Panc1 (cell line): Measurements from ENCODE around the gene CLCN2. TPM values are rescaled to one million over a fixed set of nuclear protein-coding genes. Genes with fewer than 3 reads are reported as not detected.
A peak's percentile ranks its signal among the peaks of the same experiment; 100 is the strongest.

Source experiments
- ATAC-seq: fragments of 200-7000 bp; cut with Tn5 transposase; 2 replicates; pipeline ENCODE4 v1.9.1; 2020; ENCODE audit warnings: mild to moderate bottlenecking, moderate library complexity
- BruUV-seq: library from RNA; stranded (reverse); fragments of 400-500 nt; replicated peaks from 2 replicates; lab custom pipeline; 2021; lab: Mats Ljungman, UMichigan
- CTCF ChIA-PET: fragments of 300-600 bp; sonication (Branson Sonifier 250); formaldehyde crosslinking; loops from one replicate; lab custom pipeline; 2022; ENCODE audit warnings: antibody characterized with exemption; lab: Charles Lee
- POLR2A ChIA-PET: fragments of 300-600 bp; sonication (Branson Sonifier 250); formaldehyde crosslinking; loops from one replicate; lab custom pipeline; 2022; ENCODE audit warnings: antibody characterized with exemption; lab: Charles Lee
- DNase-seq: peaks from one replicate; pipeline ENCODE4 v3.0.0-alpha.2; 2010; ENCODE audit warnings: low read depth, low spot score
- H3K27ac ChIP-seq: 2 replicates; pipeline ENCODE4 v1.5.1; 2011; ENCODE audit warnings: mild to moderate bottlenecking, low read length, inconsistent platforms
- H3K27me3 ChIP-seq: fragments of 200-500 bp; sonication (Bioruptor generic); 2 replicates; pipeline ENCODE4 v1.6.0; 2014; ENCODE audit warnings: low read length, inconsistent platforms; ENCODE audit not compliant: control insufficient read depth, insufficient read depth
- H3K36me3 ChIP-seq: fragments of 200-500 bp; sonication (Bioruptor generic); 2 replicates; pipeline ENCODE4 v1.5.1; 2014; ENCODE audit warnings: inconsistent platforms, mild to moderate bottlenecking, low read length, moderate library complexity; ENCODE audit not compliant: control insufficient read depth, insufficient read depth
- H3K4me1 ChIP-seq: 2 replicates; pipeline ENCODE4 v1.5.1; 2011; ENCODE audit warnings: inconsistent platforms, mild to moderate bottlenecking, low read length, moderate library complexity; ENCODE audit not compliant: control insufficient read depth, insufficient read depth
- H3K4me3 ChIP-seq, 2 experiments: 2 replicates each; pipeline ENCODE4 v1.5.1; 2011 to 2012; ENCODE audit warnings: low read depth in 2 of 2, low read length in 2 of 2, mild to moderate bottlenecking in 2 of 2, inconsistent platforms in 1 of 2, moderate library complexity in 1 of 2
- H3K9me3 ChIP-seq: fragments of 200-500 bp; sonication (Bioruptor generic); 2 replicates; pipeline ENCODE4 v1.5.1; 2014; ENCODE audit warnings: low read depth, mild to moderate bottlenecking, inconsistent platforms, low read length, moderate library complexity; ENCODE audit not compliant: control insufficient read depth, insufficient read depth
- CTCF ChIP-seq: fragments of 450-650 bp; IDR thresholded peaks from 2 replicates; pipeline ENCODE4 v1.5.1; 2017; ENCODE audit warnings: mild to moderate bottlenecking
- POLR2AphosphoS5 ChIP-seq: IDR thresholded peaks from 2 replicates; pipeline ENCODE4 v1.6.1; 2012; ENCODE audit warnings: mild to moderate bottlenecking, low read depth, low read length, moderate library complexity
- REST ChIP-seq, 2 experiments: IDR thresholded peaks; 2 replicates each; pipeline ENCODE4 v1.6.1; 2011 to 2012; ENCODE audit warnings: low read depth in 2 of 2, control low read depth in 1 of 2, low read length in 1 of 2, mild to moderate bottlenecking in 1 of 2, moderate library complexity in 1 of 2; ENCODE audit not compliant: insufficient read depth in 1 of 2
- SIN3A ChIP-seq: IDR thresholded peaks from 2 replicates; pipeline ENCODE4 v1.6.1; 2012; ENCODE audit warnings: low read depth, mild to moderate bottlenecking, low read length, moderate library complexity, borderline replicate concordance; ENCODE audit not compliant: insufficient read depth
- TCF7L2 ChIP-seq: IDR thresholded peaks from 2 replicates; pipeline ENCODE4 v1.6.1; 2011; ENCODE audit warnings: mild to moderate bottlenecking, low read depth, low read length, inconsistent platforms
- in situ Hi-C: cut with HindIII; loops from 2 replicates; pipeline ENCODE4 v1.10.0; 2016; ENCODE audit warnings: low sequenced_read_pairs, low pct_unique_long_range_greater_than_20kb
- intact Hi-C: fragments of 100-400 bp; cut with micrococcal nuclease; formaldehyde crosslinking; loops from one replicate; pipeline ENCODE4 v1.10.0; 2022; ENCODE audit not compliant: unreplicated experiment
- total RNA-seq: library from RNA; stranded (reverse); gene quantifications from one replicate; pipeline ENCODE4 v1.2.1, GENCODE V29; 2021; ENCODE audit not compliant: unreplicated experiment

The CLCN2 gene
- total RNA-seq, 1 experiment from 2014 or later: 22.5 TPM

- BruUV-seq: no TSS peak
Measured at GRCh38 chr3:184360929-184361531, 375 bp downstream of the CLCN2 start.

More at GRCh38 chr3:184360929-184361531, 375 bp downstream of the CLCN2 start:
- TF ChIP-seq CTCF (no peak), POLR2AphosphoS5 (no peak), SIN3A (no peak), TCF7L2 (no peak), REST (IDR thresholded peaks at IDR 0.05; ENCODE audit: insufficient read depth in 1 of 2, low read depth in 2 of 2, low read length in 1 of 2) (no peak)
- H3K4me3 ChIP-seq: peak overlapping the region; percentile 86 to 98
- no peaks in the 10 kb centered on the region for H3K27me3 ChIP-seq
- peaks cover 5% of the 10 kb centered on the region for H3K36me3 ChIP-seq
- POLR2A ChIA-PET: no interaction called here
- peak overlapping the region; percentile 85 for H3K27ac ChIP-seq
- no peaks in the 10 kb centered on the region for H3K9me3 ChIP-seq
- H3K4me1 ChIP-seq: peaks cover 13% of the 10 kb centered on the region
- DNase-seq (no peak), ATAC-seq (peak; percentile 1)
- in situ Hi-C loops: no loop called here
- intact Hi-C loops: no loop called here
- CTCF ChIA-PET: interaction anchor here (0.6 to 1.4 kb wide), 2 partner anchors 9 to 179 kb away, joined by 3 to 8 read pairs; no protein-coding TSS in a partner anchor
